ENCODE results near the gene FOLR2.
A peak's percentile ranks its signal among the peaks of the same experiment; 100 is the strongest.

Gene FOLR2

GRCh38 chr11:72222907-72223614, 6.5 kb downstream of the FOLR2 start:
- TF ChIP-seq ZNF274 (IDR thresholded peaks at IDR 0.05; ENCODE audit: low read depth, low read length) (no peak), YY1 (IDR thresholded peaks at IDR 0.05; ENCODE audit: insufficient read depth, insufficient read length) (no peak), SUZ12 (IDR thresholded peaks at IDR 0.05; ENCODE audit: extremely low read depth, insufficient read depth, insufficient read length) (no peak)
- Histone ChIP-seq H3K36me3 (ENCODE audit: insufficient read depth, insufficient read length, low read length) (peaks cover 22% of the 10 kb centered on the region), H3K27me3 (ENCODE audit: insufficient read depth, insufficient read length) (peaks cover 4% of the 10 kb centered on the region), H3K4me1 (ENCODE audit: insufficient read depth, insufficient read length) (peaks cover 12% of the 10 kb centered on the region), H3K9ac (ENCODE audit: insufficient read length, low read depth) (peak overlapping the region; percentile 82), H3K4me3 (ENCODE audit: insufficient read length, low read depth) (peak overlapping the region; percentile 54), H3K9me3 (ENCODE audit: insufficient read depth, low read length) (no peaks in the 10 kb centered on the region)
- DNase-seq (ENCODE audit: low read depth, low spot score): peak; percentile 97

GRCh38 chr11:72223615-72224563, 7.3 kb downstream of the FOLR2 start:
- H3K27me3 ChIP-seq (ENCODE audit: insufficient read depth, insufficient read length): no peaks in the 10 kb centered on the region
- TF ChIP-seq ZNF274 (IDR thresholded peaks at IDR 0.05; ENCODE audit: low read depth, low read length) (no peak), SUZ12 (IDR thresholded peaks at IDR 0.05; ENCODE audit: extremely low read depth, insufficient read depth, insufficient read length) (no peak), YY1 (IDR thresholded peaks at IDR 0.05; ENCODE audit: insufficient read depth, insufficient read length) (no peak)
- peak overlapping the region; percentile 90 for H3K9ac ChIP-seq (ENCODE audit: insufficient read length, low read depth)
- H3K36me3 ChIP-seq (ENCODE audit: insufficient read depth, insufficient read length, low read length): peaks cover 30% of the 10 kb centered on the region
- DNase-seq (ENCODE audit: low read depth, low spot score): no peak
- H3K4me3 ChIP-seq (ENCODE audit: insufficient read length, low read depth): peak overlapping the region; percentile 73
- H3K9me3 ChIP-seq (ENCODE audit: insufficient read depth, low read length): no peaks in the 10 kb centered on the region
- peaks cover 12% of the 10 kb centered on the region for H3K4me1 ChIP-seq (ENCODE audit: insufficient read depth, insufficient read length)

GRCh38 chr11:72224564-72225410, 8.2 kb downstream of the FOLR2 start, which contains the start of gene INPPL1:
INPPL1 (plus strand) TSS chr11:72224767; CDS start chr11:72224985, 218 bp downstream.
- peaks cover 12% of the 10 kb centered on the region for H3K4me1 ChIP-seq (ENCODE audit: insufficient read depth, insufficient read length)
- peak within 1 kb of the TSS; percentile 90 for H3K9ac ChIP-seq (ENCODE audit: insufficient read length, low read depth)
- DNase-seq (ENCODE audit: low read depth, low spot score): no peak
- no peaks in the 10 kb centered on the region for H3K27me3 ChIP-seq (ENCODE audit: insufficient read depth, insufficient read length)
- H3K9me3 ChIP-seq (ENCODE audit: insufficient read depth, low read length): no peaks in the 10 kb centered on the region
- H3K36me3 ChIP-seq (ENCODE audit: insufficient read depth, insufficient read length, low read length): peaks cover 39% of the 10 kb centered on the region
- TF ChIP-seq SUZ12 (IDR thresholded peaks at IDR 0.05; ENCODE audit: extremely low read depth, insufficient read depth, insufficient read length) (no peak), YY1 (IDR thresholded peaks at IDR 0.05; ENCODE audit: insufficient read depth, insufficient read length) (no peak), ZNF274 (IDR thresholded peaks at IDR 0.05; ENCODE audit: low read depth, low read length) (no peak)
- H3K4me3 ChIP-seq (ENCODE audit: insufficient read length, low read depth): peak within 1 kb of the TSS; percentile 73

- Histone ChIP-seq H3K9me3 (ENCODE audit: insufficient read depth, low read length) (no peaks in the 10 kb centered on the region), H3K27me3 (ENCODE audit: insufficient read depth, insufficient read length) (no peaks in the 10 kb centered on the region), H3K4me1 (ENCODE audit: insufficient read depth, insufficient read length) (peaks cover 12% of the 10 kb centered on the region), H3K4me3 (ENCODE audit: insufficient read length, low read depth) (peak overlapping the region; percentile 73), H3K36me3 (ENCODE audit: insufficient read depth, insufficient read length, low read length) (peaks cover 46% of the 10 kb centered on the region), H3K9ac (ENCODE audit: insufficient read length, low read depth) (peak overlapping the region; percentile 90)
- no peak for DNase-seq (ENCODE audit: low read depth, low spot score)
- TF ChIP-seq YY1 (IDR thresholded peaks at IDR 0.05; ENCODE audit: insufficient read depth, insufficient read length) (no peak), SUZ12 (IDR thresholded peaks at IDR 0.05; ENCODE audit: extremely low read depth, insufficient read depth, insufficient read length) (no peak), ZNF274 (IDR thresholded peaks at IDR 0.05; ENCODE audit: low read depth, low read length) (no peak)
Measured at GRCh38 chr11:72225411-72225951, 8.9 kb downstream of the FOLR2 start.

GRCh38 chr11:72226701-72227100, 10.1 kb downstream of the FOLR2 start:
- no peak overlapping the region for H3K4me3 ChIP-seq (ENCODE audit: insufficient read length, low read depth)
- H3K36me3 ChIP-seq (ENCODE audit: insufficient read depth, insufficient read length, low read length): peaks cover 58% of the 10 kb centered on the region
- no peaks in the 10 kb centered on the region for H3K9me3 ChIP-seq (ENCODE audit: insufficient read depth, low read length)
- H3K27me3 ChIP-seq (ENCODE audit: insufficient read depth, insufficient read length): no peaks in the 10 kb centered on the region
- TF ChIP-seq SUZ12 (IDR thresholded peaks at IDR 0.05; ENCODE audit: extremely low read depth, insufficient read depth, insufficient read length): no peak
- H3K9ac ChIP-seq (ENCODE audit: insufficient read length, low read depth): no peak overlapping the region
- no peak for DNase-seq (ENCODE audit: low read depth, low spot score)
- peaks cover 8% of the 10 kb centered on the region for H3K4me1 ChIP-seq (ENCODE audit: insufficient read depth, insufficient read length)

- H3K4me1 ChIP-seq (ENCODE audit: insufficient read depth, insufficient read length): peaks cover 5% of the 10 kb centered on the region
- H3K4me3 ChIP-seq (ENCODE audit: insufficient read length, low read depth): no peak overlapping the region
- H3K36me3 ChIP-seq (ENCODE audit: insufficient read depth, insufficient read length, low read length): peaks cover 67% of the 10 kb centered on the region
- no peak for DNase-seq (ENCODE audit: low read depth, low spot score)
- H3K9ac ChIP-seq (ENCODE audit: insufficient read length, low read depth): no peak overlapping the region
- H3K9me3 ChIP-seq (ENCODE audit: insufficient read depth, low read length): no peaks in the 10 kb centered on the region
- TF ChIP-seq ZNF274 (IDR thresholded peaks at IDR 0.05; ENCODE audit: low read depth, low read length): no peak
- no peaks in the 10 kb centered on the region for H3K27me3 ChIP-seq (ENCODE audit: insufficient read depth, insufficient read length)
Measured at GRCh38 chr11:72227316-72228228, 11.0 kb downstream of the FOLR2 start.

All from NT2/D1 (cell line).